Loucy (cell line): Measurements from ENCODE around the gene ATP13A5.

Experiments
- H2AFZ ChIP-seq: fragments of 200-600 bp; sonication (generic); 2 replicates; pipeline ENCODE4 v1.6.0; 2016; ENCODE audit warnings: antibody characterized with exemption, mild to moderate bottlenecking, low read length, moderate library complexity
- H3F3A ChIP-seq: fragments of 200-600 bp; 2 replicates; pipeline ENCODE4 v1.6.0; 2016; ENCODE audit warnings: antibody characterized with exemption, low read depth, mild to moderate bottlenecking
- H3K27me3 ChIP-seq: fragments of 200-600 bp; sonication (generic); 2 replicates; pipeline ENCODE4 v1.6.1; 2014; ENCODE audit warnings: low read length, mild to moderate bottlenecking; ENCODE audit not compliant: insufficient read depth, poor library complexity, severe bottlenecking
- H3K36me3 ChIP-seq: fragments of 200-600 bp; sonication (generic); 2 replicates; pipeline ENCODE4 v1.6.1; 2016; ENCODE audit warnings: low read length; ENCODE audit not compliant: insufficient read depth
- H3K4me1 ChIP-seq: fragments of 200-600 bp; sonication (generic); 2 replicates; pipeline ENCODE4 v1.5.1; 2014; ENCODE audit warnings: low read length, mild to moderate bottlenecking; ENCODE audit not compliant: insufficient read depth, poor library complexity, severe bottlenecking
- H3K4me2 ChIP-seq: fragments of 200-600 bp; sonication (generic); 2 replicates; pipeline ENCODE4 v1.6.0; 2014; ENCODE audit warnings: antibody characterized with exemption, low read length, low read depth, mild to moderate bottlenecking; ENCODE audit not compliant: poor library complexity, severe bottlenecking
- H3K4me3 ChIP-seq: fragments of 200-600 bp; sonication (generic); 2 replicates; pipeline ENCODE4 v1.5.1; 2014; ENCODE audit warnings: low read length, mild to moderate bottlenecking, mixed read lengths; ENCODE audit not compliant: poor library complexity, severe bottlenecking
- H3K79me2 ChIP-seq: fragments of 200-600 bp; sonication (generic); 2 replicates; pipeline ENCODE4 v1.6.1; 2014; ENCODE audit warnings: low read length; ENCODE audit not compliant: insufficient read depth
- H3K9ac ChIP-seq: fragments of 200-600 bp; sonication (generic); 2 replicates; pipeline ENCODE4 v1.6.0; 2014; ENCODE audit warnings: mild to moderate bottlenecking, low read depth, low read length, moderate library complexity; ENCODE audit not compliant: poor library complexity, severe bottlenecking
- H3K9me2 ChIP-seq: fragments of 200-600 bp; sonication (generic); replicated peaks from 2 replicates; pipeline ENCODE4 v1.6.1; 2016; ENCODE audit warnings: low read depth, low read length, mixed read lengths
- H3K9me3 ChIP-seq: fragments of 200-600 bp; sonication (generic); 2 replicates; pipeline ENCODE4 v1.6.1; 2014; ENCODE audit warnings: mild to moderate bottlenecking, antibody characterized with exemption, low read length, low read depth; ENCODE audit not compliant: insufficient read depth
- H4K20me1 ChIP-seq: fragments of 200-600 bp; sonication (generic); 2 replicates; pipeline ENCODE4 v1.6.0; 2014; ENCODE audit warnings: antibody characterized with exemption, low read length, mild to moderate bottlenecking; ENCODE audit not compliant: insufficient read depth, poor library complexity, severe bottlenecking
- EZH2phosphoT487 ChIP-seq: fragments of 200-600 bp; IDR thresholded peaks from 2 replicates; pipeline ENCODE4 v1.6.1; 2018; ENCODE audit warnings: antibody characterized with exemption, mild to moderate bottlenecking, moderate library complexity, borderline replicate concordance
- TF ChIP-seq, protein P1 (sequence below): fragments of 200-600 bp; sonication (generic); conservative IDR thresholded peaks from 2 replicates; pipeline ENCODE4 v1.5.1; 2014; ENCODE audit warnings: mild to moderate bottlenecking, antibody characterized with exemption, low read length

Gene ATP13A5

DNA sequence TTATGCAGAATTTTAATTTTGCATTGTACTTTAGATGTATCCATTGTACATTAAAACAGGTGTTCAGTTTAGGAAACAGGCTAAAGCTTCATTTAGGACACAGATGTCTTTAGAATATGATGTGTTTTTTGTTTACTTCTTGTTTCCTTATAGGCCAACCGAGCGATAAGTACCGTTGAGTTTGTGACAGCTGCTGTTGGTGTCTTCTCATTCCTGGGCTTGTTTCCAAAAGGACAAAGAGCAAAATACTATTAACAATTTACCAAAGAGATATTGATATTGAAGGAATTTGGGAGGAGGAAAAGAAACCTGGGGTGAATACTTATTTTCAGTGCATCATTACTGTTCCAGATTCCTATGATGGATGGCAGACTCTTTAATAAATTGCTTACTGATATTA is 108.1 kb downstream of the ATP13A5 start:
- no peaks in the 10 kb centered on the region for H3F3A ChIP-seq
- TF ChIP-seq, protein P1, sequence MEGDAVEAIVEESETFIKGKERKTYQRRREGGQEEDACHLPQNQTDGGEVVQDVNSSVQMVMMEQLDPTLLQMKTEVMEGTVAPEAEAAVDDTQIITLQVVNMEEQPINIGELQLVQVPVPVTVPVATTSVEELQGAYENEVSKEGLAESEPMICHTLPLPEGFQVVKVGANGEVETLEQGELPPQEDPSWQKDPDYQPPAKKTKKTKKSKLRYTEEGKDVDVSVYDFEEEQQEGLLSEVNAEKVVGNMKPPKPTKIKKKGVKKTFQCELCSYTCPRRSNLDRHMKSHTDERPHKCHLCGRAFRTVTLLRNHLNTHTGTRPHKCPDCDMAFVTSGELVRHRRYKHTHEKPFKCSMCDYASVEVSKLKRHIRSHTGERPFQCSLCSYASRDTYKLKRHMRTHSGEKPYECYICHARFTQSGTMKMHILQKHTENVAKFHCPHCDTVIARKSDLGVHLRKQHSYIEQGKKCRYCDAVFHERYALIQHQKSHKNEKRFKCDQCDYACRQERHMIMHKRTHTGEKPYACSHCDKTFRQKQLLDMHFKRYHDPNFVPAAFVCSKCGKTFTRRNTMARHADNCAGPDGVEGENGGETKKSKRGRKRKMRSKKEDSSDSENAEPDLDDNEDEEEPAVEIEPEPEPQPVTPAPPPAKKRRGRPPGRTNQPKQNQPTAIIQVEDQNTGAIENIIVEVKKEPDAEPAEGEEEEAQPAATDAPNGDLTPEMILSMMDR: no peak
- no peak for TF ChIP-seq EZH2phosphoT487
- H3K4me2 ChIP-seq: no peak overlapping the region
- H4K20me1 ChIP-seq: no peaks in the 10 kb centered on the region
- no peaks in the 10 kb centered on the region for H3K27me3 ChIP-seq
- H3K9me3 ChIP-seq: no peaks in the 10 kb centered on the region
- no peak overlapping the region for H3K9ac ChIP-seq
- H3K9me2 ChIP-seq: no peaks in the 10 kb centered on the region
- H2AFZ ChIP-seq: no peak overlapping the region
- H3K79me2 ChIP-seq: no peaks in the 10 kb centered on the region
- no peaks in the 10 kb centered on the region for H3K4me1 ChIP-seq
- H3K4me3 ChIP-seq: no peak overlapping the region
- no peaks in the 10 kb centered on the region for H3K36me3 ChIP-seq

DNA sequence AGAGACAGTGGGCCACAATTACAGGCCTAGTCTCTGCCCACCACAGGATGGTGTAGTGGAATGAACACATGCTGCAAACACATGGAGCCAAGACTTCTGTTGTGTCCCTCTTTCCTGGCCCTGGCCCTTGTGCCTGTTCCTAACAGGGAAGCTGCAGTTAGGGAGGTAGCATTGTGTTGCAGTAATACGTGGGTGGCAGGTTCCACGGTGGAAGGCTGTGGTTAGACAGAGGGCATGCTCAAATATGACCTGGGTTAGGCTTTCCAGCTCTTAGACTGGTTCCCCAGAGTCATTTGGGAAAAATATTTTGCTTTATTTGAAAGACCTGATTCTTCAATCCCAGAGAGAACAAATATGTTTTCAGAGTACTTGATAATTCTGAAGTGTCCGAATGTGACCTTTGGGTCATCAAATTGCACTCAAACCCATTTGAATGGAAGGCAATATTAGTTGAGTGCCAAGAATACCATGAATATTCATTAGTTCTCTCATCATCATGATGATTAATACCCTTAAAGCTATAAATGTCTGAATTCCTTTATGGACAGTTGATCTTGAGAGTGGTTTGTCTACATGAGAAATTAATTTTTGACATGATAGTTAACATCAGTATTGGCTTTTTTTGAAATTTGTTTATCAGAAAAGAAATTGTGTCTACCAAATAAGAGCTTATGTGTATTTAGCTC is 109.1 kb downstream of the ATP13A5 start:
- TF ChIP-seq, protein P1: no peak
- no peak for TF ChIP-seq EZH2phosphoT487
- Histone ChIP-seq H3K79me2 (no peaks in the 10 kb centered on the region), H3K36me3 (no peaks in the 10 kb centered on the region), H3K27me3 (no peaks in the 10 kb centered on the region), H3K4me1 (no peaks in the 10 kb centered on the region), H3K4me2 (no peak overlapping the region), H2AFZ (no peak overlapping the region), H3K9ac (no peak overlapping the region), H3K9me3 (no peaks in the 10 kb centered on the region), H3F3A (no peaks in the 10 kb centered on the region), H4K20me1 (no peaks in the 10 kb centered on the region), H3K9me2 (no peaks in the 10 kb centered on the region), H3K4me3 (no peak overlapping the region)

DNA sequence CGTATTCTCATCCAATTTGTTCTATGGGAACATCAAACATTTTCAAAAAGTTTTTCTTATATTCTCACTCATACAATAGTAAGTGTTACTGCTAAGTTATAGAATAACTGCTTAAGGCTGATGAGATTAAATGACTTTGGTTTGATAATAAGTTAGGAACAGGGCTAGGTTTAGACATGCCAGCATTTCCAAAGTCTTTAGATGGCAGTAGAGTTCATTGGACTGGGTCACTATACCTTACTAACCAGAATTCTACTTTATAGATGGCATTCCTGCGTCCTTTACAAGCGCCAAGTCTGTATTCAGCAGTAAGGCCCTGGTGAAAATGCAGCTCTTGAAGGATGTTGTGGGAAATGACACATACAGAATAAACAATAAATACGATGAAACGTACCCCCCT is 115.8 kb downstream of the ATP13A5 start:
- TF ChIP-seq EZH2phosphoT487: no peak
- TF ChIP-seq, protein P1: no peak

More for the DNA sequence above, 115.8 kb downstream of the ATP13A5 start:
- Histone ChIP-seq H3K9ac (no peak overlapping the region), H3K4me2 (no peak overlapping the region), H3K79me2 (no peaks in the 10 kb centered on the region), H3K4me1 (no peaks in the 10 kb centered on the region), H3K9me2 (no peaks in the 10 kb centered on the region), H4K20me1 (no peaks in the 10 kb centered on the region), H3K4me3 (no peak overlapping the region), H2AFZ (no peak overlapping the region), H3F3A (no peaks in the 10 kb centered on the region), H3K27me3 (no peaks in the 10 kb centered on the region), H3K9me3 (no peaks in the 10 kb centered on the region), H3K36me3 (no peaks in the 10 kb centered on the region)
